K562 (cell line): Measurements from ENCODE around the gene OR2V1. TPM values are rescaled to one million over a fixed set of nuclear protein-coding genes. Genes with fewer than 3 reads are reported as not detected.
A peak's percentile ranks its signal among the peaks of the same experiment; 100 is the strongest.

Experiments used
- KLF6 ChIP-seq: fragments of 250-450 bp; sonication (Bioruptor Pico); IDR thresholded peaks from 2 replicates; pipeline ENCODE4 v1.4.0; 2020; ENCODE audit warnings: mild to moderate bottlenecking, moderate library complexity, borderline replicate concordance
- LEF1 ChIP-seq: fragments of 450-650 bp; IDR thresholded peaks from 2 replicates; pipeline ENCODE4 v1.6.1; 2016; ENCODE audit warnings: mild to moderate bottlenecking
- MXI1 ChIP-seq: IDR thresholded peaks from 2 replicates; pipeline ENCODE4 v1.6.1; 2011; ENCODE audit warnings: low read depth, mild to moderate bottlenecking, improper control_type of control experiment, low read length
- NR2F6 ChIP-seq: fragments of 450-650 bp; formaldehyde crosslinking; IDR thresholded peaks from 2 replicates; pipeline ENCODE4 v1.4.0; 2020; ENCODE audit warnings: mild to moderate bottlenecking
- PHB ChIP-seq: fragments of 250-450 bp; sonication (Bioruptor Pico); IDR thresholded peaks from 2 replicates; pipeline ENCODE4 v1.5.0; 2021
- PRDM10 ChIP-seq: fragments of 450-650 bp; IDR thresholded peaks from 2 replicates; pipeline ENCODE4 v1.6.1; 2018; ENCODE audit not compliant: partially characterized antibody
- TARDBP ChIP-seq: fragments of 450-650 bp; IDR thresholded peaks from 2 replicates; pipeline ENCODE4 v1.6.1; 2016
- TCF7 ChIP-seq: sonication (generic); IDR thresholded peaks from 2 replicates; pipeline ENCODE4 v1.6.1; 2016; ENCODE audit warnings: antibody characterized with exemption, borderline replicate concordance
- XRCC5 ChIP-seq: fragments of 200-400 bp; formaldehyde crosslinking; IDR thresholded peaks from 2 replicates; pipeline ENCODE4 v1.6.1; 2017; ENCODE audit warnings: low read depth, mild to moderate bottlenecking, low read length
- ZBTB34 ChIP-seq: fragments of 250-450 bp; sonication (Bioruptor Pico); IDR thresholded peaks from 2 replicates; pipeline ENCODE4 v1.8.0; 2021; ENCODE audit warnings: mild to moderate bottlenecking, moderate library complexity
- ZBTB8A ChIP-seq: fragments of 450-650 bp; IDR thresholded peaks from 2 replicates; pipeline ENCODE4 v1.6.1; 2018; ENCODE audit warnings: mild to moderate bottlenecking, moderate library complexity; ENCODE audit not compliant: partially characterized antibody
- ZEB2 ChIP-seq: fragments of 450-650 bp; IDR thresholded peaks from 2 replicates; pipeline ENCODE4 v1.6.1; 2016
- ZKSCAN8 ChIP-seq: fragments of 200-800 bp; sonication (Bioruptor generic); IDR thresholded peaks from 2 replicates; pipeline ENCODE4 v1.6.1; 2016; ENCODE audit warnings: missing genetic modification characterization, missing compliant biosample characterization
- ZNF318 ChIP-seq, 2 experiments: fragments of 450-650 bp; IDR thresholded peaks; 2 replicates each; pipeline ENCODE4 v1.6.1; 2016; ENCODE audit warnings: mild to moderate bottlenecking in 2 of 2, borderline replicate concordance in 1 of 2, low read depth in 1 of 2, moderate library complexity in 1 of 2
- ZNF655 ChIP-seq: fragments of 250-450 bp; sonication (Bioruptor Pico); IDR thresholded peaks from 2 replicates; pipeline ENCODE4 v1.5.0; 2021
- polyA plus RNA-seq, 8 experiments: library from polyadenylated mRNA; depleted of rRNA in 4 of 8; stranded (reverse) in 5 of 8; unstranded in 3 of 8; fragments of >200 nt; fragmentation: Nextera tagmentation in 2 of 8; fragmentation: Illumina TruSeq in 1 of 8; extraction: Ambion mirVana in 2 of 8; extraction: Trizol in 1 of 8; gene quantifications; 2 replicates each; pipeline versions ENCODE4 v1.2.1 to v1.2.3, GENCODE V29; 2011 to 2014; ENCODE audit warnings: inconsistent platforms in 1 of 8, missing spikeins in 1 of 8
- total RNA-seq, 7 experiments: library from RNA; depleted of rRNA in 6 of 7; stranded (reverse); fragments of >200 nt in 6 of 7; fragmentation: Illumina TruSeq in 2 of 7; extraction: Trizol in 2 of 7; gene quantifications; 2 replicates each; pipeline versions ENCODE4 v1.2.1 to v1.2.3, GENCODE V29; 2011 to 2021; ENCODE audit warnings: low replicate concordance in 1 of 7

The OR2V1 gene
- total and polyA plus RNA-seq, 9 of the 15 experiments (the other 6 are each of a cell fraction or from before 2014, with no cell fraction given), result 0.04 to 0.28 (median 0.15) TPM; not detected in 5

GRCh38 chr5:181107699-181108098, 23.3 kb downstream of the OR2V1 start (continued):
- TF ChIP-seq ZNF318 (IDR thresholded peaks at IDR 0.05; ENCODE audit: borderline replicate concordance in 1 of 2, low read depth in 1 of 2) (0 out of 4 replicates have a peak, but pooled peaks of 1 of the 2 experiments have one; percentile 12), NR2F6 (CRISPR knock-in tag) (no peak), ZKSCAN8 (CRISPR knock-in tag) (no peak), KLF6 (CRISPR knock-in tag) (no peak), TCF7 (peak; percentile 88), ZBTB34 (no peak), MXI1 (0 out of 2 replicates have a peak, but pooled peaks have one; percentile 29), XRCC5 (no peak), ZBTB8A (no peak), LEF1 (peak; percentile 79; the same call in 1 of the 2 replicates), ZNF655 (CRISPR knock-in tag) (no peak), PHB (CRISPR knock-in tag) (no peak), ZEB2 (0 out of 2 replicates have a peak, but pooled peaks have one; percentile 24), TARDBP (no peak), PRDM10 (peak; percentile 29)
